Activated T-helper 1 cell treated with anti-CD3 and anti-CD28 coated beads, Interleukin-2, amount 50 U/mL, for 16 hours (primary cell): ENCODE measurements around the gene UMPS.
A peak's percentile ranks its signal among the peaks of the same experiment; 100 is the strongest.
"Not testable (repeated sequence)": the region's sequence is repeated elsewhere in the genome, so short reads cannot be mapped to it uniquely, and the experiment has no call there.

ENCODE experiments used
- DNase-seq, 2 donors: peaks; one replicate each; pipeline ENCODE4 v3.0.0-alpha.2; 2020; ENCODE audit warnings: low read depth in 1 of 2, low spot score in 1 of 2

Gene UMPS

GRCh38 chr3:124707223-124707622 is 23.0 kb upstream of the UMPS start:
- not testable (repeated sequence) for DNase-seq

- no peak for DNase-seq
These were observed 22.6 kb upstream of the UMPS start for GRCh38 chr3:124707656-124708062.

GRCh38 chr3:124714223-124714853 is 15.9 kb upstream of the UMPS start:
- no peak for DNase-seq

- no peak for DNase-seq
These were observed 7.7 kb upstream of the UMPS start for GRCh38 chr3:124722589-124722988.

GRCh38 chr3:124730941-124731297 is 667 bp downstream of the UMPS start:
- no peak for DNase-seq

- no peak for DNase-seq
These were observed 1.5 kb downstream of the UMPS start for GRCh38 chr3:124731760-124732159.

GRCh38 chr3:124741027-124741426 is 10.8 kb downstream of the UMPS start:
- DNase-seq: no peak

GRCh38 chr3:124745756-124746155 is 15.5 kb downstream of the UMPS start:
- no peak for DNase-seq

GRCh38 chr3:124747111-124747981 is 17.1 kb downstream of the UMPS start:
- no peak for DNase-seq

GRCh38 chr3:124748560-124749198 is 18.4 kb downstream of the UMPS start:
- no peak for DNase-seq

GRCh38 chr3:124749877-124750276 is 19.6 kb downstream of the UMPS start:
- DNase-seq: not testable (repeated sequence)

GRCh38 chr3:124751501-124751900 is 21.2 kb downstream of the UMPS start:
- DNase-seq: no peak

GRCh38 chr3:124752051-124752450 is 21.8 kb downstream of the UMPS start:
- DNase-seq: no peak

- not testable (repeated sequence) for DNase-seq
These were observed 27.7 kb downstream of the UMPS start for GRCh38 chr3:124757926-124758325.

- no peak for DNase-seq
These were observed 28.8 kb downstream of the UMPS start for GRCh38 chr3:124758851-124759635.

GRCh38 chr3:124759666-124760401 is 29.6 kb downstream of the UMPS start:
- no peak for DNase-seq

GRCh38 chr3:124760601-124761000 is 30.3 kb downstream of the UMPS start:
- DNase-seq: no peak

- peak; percentile 51 to 65 for DNase-seq
These were observed 31.1 kb downstream of the UMPS start for GRCh38 chr3:124761250-124761796.

- no peak for DNase-seq
These were observed 31.8 kb downstream of the UMPS start for GRCh38 chr3:124761935-124762660.

- no peak for DNase-seq
These were observed 32.4 kb downstream of the UMPS start for GRCh38 chr3:124762661-124763011.
